Dedifferentiated amniotic fluid mesenchymal stem cell (primary cell): ENCODE results near the gene TICAM2.

Experiments
- DNase-seq: peaks from one replicate; pipeline ENCODE4 v3.0.0-alpha.2; 2016; ENCODE audit errors: extremely low spot score

Gene TICAM2

DNA sequence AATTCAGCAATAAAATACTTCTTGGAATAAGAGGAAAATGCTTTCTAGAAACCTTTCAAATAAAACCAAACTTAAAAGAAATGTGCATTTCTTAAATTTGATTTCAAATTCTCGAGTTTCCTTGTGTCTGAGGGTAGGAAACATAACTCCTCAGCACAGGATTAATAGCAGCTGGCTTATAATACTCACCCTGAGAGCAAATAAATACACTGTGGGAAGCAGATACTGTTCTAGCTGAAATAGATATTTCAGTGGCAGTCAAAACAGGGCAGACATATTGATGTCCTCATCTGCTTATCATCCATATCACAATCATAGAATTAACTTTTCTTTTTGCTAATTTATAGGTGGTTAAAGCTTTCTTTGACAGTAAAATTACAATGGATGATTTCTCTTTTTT is 33.6 kb downstream of the TICAM2 start:
- no peak for DNase-seq

DNA sequence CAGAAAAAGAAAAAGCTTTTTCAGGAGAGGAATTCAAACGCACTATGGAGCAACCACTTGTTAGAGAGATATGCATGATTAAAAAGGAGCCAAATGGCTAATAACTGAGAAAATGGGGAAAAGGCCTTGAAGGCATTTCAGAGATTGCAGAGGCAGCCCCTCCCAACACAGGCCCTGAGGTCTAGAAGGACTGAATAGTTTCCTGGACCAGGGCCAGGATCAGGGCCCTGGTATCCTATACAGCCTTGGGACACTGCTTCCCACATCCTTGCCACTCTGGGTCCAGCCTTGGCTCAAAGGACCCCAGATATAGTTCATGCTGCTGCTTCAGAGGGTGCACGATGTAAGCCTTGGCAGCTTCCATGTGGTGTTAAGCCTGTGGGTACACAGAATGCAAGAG is 37.0 kb downstream of the TICAM2 start:
- DNase-seq, result no peak

DNA sequence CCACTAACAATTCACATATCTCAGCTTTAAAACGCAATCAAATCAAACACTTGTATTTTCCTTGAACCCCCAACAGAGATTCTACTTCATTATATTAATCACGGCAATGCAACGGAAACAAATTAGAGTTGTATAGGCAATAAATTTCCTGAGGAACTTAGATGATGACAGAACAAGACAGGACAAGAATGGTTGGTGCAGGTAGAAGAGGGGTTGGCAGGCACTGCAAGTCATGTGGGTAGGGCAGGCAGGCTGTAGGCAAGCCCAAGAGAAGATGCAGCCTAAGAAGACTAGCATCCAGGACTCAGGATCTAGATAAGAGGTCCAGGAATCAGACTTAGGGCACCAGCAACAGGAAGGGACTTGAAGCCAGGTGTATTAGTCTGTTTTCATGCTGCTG is 41.1 kb downstream of the TICAM2 start:
- DNase-seq, result no peak

DNA sequence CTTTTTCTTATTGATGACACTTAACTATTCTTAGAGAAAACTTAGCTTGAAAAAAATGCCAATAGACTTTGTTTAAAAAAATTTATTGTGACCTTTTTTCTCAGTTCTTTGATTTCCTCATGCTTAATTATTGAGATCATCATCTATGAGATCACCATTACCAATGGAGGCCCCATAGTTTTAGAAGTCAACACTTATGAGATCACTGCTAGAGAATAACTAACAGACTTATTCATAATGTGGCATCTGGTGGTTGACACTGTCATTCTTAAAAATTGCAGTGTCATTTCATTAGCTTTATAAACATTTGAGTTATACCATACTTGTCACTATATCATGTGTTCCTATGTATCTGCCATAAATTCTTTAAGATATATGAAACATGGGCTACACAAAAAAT is 42.8 kb downstream of the TICAM2 start:
- peak; percentile 35 for DNase-seq

DNA sequence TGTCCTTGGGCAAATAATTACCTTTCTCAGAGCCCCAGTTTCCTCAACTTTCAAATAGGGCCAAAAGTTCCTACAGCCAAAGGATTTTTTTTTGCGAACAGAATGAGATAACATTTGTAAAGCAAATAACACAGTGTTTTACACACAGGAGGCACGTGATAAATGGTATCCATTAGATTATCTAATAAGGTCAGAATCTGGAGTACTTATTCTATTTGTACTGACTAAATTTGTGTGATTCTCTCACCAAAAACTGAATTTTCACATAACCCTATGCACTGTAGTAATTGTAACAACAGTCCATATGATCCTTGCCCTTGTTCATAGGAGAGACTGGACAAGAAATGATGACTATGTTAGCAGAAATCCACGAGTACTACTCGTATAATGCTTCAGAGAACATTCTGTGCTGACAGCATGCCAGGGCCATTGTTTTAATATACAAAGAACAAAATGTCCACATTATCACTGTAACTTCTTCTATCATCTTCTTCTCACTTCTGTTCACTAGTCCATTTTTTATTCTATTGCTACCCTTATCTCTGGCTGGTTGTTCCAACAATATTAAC is 43.8 kb downstream of the TICAM2 start:
- DNase-seq, result no peak

DNA sequence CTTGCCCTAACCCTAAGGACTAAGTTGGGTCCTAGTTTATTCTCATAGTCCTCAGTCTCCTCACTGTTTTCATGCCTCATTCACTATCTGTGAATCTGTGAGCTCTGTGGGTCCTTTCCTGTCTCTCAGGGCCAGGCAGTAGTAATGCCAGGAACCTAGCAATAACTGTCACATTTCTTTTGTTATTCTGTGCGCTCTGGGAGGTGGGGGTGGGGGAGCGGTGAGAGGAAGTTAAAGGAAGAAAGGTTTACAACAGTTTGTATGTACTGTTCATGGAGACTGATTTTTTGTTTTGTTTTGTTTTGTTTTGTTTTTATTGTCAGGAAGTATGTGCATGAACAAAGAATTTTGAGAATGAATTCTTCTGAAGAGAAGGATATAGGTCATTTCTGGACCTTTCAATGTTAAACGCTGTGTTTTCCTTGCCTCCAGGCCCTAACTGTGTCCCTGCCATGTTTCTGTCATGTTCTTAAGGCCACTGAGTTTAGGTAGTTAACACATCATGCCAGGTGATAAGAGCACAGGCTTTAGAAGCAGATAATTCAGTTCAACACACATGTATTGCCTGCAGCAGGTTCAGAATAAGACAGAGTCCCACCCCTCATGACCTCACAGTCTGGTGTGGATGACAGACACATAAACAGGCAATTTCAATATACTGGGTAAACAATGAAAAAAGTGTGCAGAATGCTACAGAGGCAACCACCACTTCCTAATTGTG is 44.5 kb downstream of the TICAM2 start:
- no peak for DNase-seq

DNA sequence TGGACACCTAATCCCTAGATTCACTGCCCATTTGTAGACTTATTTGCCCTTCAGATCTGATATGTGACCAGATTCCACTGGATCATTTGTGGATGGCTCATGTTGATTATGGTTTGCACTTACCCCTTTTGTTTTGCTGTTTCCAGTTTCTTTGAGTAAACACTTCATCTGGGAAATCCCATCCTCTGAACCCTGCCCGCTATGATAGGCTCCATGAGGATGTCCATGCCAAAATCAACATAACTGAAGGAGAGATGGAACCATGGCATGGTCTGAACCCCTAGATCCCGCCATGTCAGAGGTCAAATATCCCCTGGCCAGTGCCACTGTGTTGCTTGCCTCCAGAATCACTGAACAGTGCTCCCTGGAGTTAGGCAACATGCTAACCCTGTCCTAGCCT is 46.0 kb downstream of the TICAM2 start:
- no peak for DNase-seq

DNA sequence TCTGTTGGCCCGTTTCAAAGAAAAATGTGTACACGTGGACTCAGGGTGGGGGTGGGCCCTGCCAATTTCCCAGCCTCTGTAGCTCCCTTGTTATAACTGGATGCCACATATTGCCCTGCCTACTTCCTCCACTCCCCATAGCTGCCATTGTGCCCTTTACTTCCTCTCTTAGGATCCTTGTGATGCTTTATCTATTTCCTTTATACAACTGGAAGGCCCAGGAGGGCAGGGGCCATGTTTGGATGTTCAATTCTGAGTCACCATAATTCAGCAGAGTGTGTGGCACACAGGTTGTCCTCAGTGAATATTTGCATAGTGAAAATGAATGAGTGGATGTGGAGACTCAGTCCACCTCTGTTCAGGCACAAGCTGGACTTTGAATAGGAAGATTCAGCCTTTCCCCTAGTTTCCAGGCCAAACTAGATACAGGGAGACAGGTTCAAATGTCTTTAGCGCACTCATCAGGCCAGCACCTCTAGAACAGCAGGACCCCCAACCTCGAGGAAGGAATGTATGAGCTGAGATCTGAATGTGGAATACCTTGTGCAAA is 47.1 kb downstream of the TICAM2 start:
- DNase-seq, result no peak

DNA sequence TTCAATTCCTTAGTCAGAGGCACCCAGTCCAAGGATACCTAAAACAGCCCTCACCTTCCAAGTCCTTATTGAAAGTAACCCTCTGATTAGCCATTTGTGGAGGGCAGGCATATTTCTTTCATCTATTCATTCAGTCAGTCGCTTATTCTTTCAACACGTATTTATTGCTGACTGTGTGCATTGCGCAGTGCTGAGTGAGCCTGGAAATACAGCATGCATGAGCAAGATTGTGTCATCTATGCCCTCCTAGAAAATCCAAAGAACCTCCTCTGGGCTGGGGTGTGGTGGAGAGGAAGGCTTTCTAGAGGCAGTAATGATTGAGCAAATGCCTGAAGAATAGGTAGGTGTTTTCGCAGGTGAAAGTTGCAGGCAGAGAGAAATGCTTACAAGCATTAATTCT is 49.2 kb downstream of the TICAM2 start:
- DNase-seq, result no peak

DNA sequence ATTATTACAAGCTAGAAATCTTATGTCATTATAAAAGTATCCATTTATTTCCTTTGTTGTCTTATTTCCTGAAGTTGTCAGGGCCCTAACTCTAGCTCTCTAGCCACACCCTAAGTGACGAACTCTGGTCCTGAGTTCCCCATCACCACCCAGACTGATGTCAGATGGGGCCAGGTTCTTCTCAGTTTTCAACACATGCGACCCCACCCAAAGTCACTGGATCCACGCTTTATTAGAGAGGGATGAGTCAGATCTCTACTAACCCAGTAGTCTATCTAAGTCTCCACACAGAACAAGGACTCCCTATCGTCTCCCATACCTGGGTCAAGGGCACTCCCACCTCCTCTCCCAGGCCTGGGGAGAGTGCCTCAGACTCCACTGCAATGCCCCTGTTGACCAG is 50.9 kb downstream of the TICAM2 start:
- peak; percentile 27 for DNase-seq

DNA sequence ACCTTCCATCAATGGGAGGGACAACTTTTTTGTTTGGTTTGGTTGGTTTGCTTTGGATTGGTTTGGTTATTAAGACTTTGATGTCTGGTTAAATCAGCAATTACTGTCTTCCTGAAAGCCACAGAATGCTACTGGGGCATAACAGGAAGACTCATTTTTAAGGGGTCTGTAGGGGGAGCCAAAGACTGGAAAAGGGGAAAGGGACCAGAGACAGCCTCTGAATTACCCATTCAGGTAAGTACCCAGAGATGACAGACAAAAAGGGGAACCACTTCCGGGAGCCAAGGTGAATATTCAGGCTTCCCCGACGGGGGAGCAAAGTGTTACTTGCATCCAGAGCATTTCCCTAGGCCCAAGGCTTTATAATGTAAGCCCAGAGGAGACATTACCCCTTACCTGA is 53.1 kb downstream of the TICAM2 start:
- DNase-seq, result no peak

DNA sequence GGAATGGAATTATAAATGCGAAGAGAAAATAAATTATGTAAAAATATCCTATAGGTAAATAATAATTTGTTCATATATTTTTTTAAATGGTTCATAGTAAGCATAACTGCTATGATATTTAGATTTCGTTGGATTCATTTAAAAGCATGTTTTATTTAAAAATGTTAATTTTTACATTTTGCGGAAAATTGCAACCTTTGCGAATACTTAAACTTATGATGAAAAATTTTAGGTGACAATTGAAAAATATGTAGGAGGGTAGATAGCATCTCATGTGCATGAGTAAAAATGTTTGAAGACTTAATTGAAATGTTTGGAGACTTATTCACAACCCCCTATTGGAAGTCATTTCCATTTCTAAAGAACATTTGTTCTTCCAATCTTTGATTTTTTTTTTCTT is 53.6 kb downstream of the TICAM2 start:
- no peak for DNase-seq

DNA sequence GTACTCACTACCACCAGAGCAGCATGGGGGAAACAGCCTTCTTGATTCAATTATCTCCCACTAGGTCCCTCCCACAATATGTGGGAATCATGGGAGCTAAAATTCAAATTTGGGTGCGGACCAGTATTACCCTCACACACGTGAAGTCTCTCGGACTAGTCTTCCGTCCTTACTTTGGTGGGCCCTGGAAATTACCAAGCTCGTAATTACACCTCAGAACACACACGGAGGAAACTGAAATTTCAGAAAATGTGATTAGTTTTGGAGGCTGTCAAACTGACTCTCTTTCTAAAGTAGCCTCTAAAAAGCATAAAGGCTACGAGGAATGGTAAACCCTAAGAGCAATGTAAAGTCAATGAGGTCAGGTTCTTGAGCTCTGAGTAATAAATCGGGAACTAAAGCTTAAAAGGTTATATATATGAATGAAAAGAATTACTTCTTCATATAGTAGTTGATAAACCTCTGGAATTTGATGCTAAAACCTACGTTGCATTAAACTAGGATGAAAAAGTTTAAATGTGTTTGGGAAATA is 56.9 kb downstream of the TICAM2 start:
- DNase-seq, result no peak

DNA sequence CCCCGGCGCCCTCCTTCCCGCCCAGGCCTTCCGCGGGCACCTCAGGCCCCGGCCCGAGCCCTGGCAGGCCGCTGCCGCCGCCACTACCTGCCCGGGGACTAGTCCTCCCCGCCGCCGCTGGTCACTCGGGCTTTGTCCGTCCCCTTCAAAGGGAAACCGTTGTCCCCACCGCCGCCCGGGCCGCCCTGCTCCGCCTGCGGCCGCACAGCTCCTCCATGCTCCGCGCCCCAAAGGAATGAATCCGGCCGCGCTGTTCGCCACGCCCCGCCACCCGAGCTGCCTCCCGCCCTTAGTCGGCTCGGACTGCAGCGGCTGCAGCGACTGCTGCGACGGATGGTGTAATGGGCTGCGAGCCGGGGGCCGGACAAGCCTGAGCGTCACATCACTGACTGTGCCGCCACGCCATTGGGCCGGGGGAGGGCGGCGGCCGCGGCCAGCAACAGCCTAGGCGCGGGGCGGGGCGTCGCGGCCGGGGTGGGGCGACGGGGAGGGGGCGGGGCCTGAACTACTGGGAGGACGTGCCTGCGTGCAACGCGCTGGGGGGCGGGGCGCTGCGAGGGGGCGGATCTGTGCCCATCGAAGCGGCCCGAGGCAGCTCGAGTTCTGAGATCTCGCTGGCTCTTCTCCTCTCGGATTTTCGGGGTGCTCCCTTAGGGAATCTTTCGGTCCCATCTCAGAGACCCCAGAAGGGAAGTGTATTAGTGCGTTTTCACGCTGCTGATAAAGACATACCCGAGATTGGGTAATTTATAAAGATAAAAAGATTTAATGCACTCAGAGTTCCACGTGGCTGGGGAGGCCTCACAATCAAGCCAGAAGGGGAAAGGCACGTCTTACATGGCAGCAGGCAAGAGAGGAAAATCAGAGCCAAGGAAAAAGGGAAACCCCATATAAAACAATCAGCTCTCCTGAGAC is 57.6 kb downstream of the TICAM2 start, which contains the start of gene FEM1C:
Gene FEM1C (minus strand): TSS at position 340 of the 915 bp plus-strand sequence. CDS start 1,282 bp downstream, outside the sequence.
- peak; percentile 96 for DNase-seq

DNA sequence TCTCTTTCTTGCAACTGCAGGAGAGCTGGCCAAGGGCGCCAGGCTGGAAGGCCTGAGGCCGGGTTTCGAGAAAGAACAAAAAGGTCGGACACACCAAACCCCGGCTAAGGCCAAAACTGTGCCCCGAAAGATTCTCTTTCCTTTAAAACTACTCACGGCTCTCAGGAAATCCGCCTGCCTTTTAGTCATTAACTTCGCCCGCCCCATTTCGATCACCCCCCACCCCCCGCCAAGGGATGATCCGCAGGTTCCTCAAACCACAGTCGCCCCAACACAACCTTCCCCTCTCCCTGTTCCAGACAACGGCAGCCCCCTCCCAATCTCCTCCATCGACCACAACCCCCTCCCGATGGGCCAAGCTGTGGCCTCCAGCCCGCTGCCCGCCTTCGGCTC is 58.2 kb downstream of the TICAM2 start:
- no peak for DNase-seq

DNA sequence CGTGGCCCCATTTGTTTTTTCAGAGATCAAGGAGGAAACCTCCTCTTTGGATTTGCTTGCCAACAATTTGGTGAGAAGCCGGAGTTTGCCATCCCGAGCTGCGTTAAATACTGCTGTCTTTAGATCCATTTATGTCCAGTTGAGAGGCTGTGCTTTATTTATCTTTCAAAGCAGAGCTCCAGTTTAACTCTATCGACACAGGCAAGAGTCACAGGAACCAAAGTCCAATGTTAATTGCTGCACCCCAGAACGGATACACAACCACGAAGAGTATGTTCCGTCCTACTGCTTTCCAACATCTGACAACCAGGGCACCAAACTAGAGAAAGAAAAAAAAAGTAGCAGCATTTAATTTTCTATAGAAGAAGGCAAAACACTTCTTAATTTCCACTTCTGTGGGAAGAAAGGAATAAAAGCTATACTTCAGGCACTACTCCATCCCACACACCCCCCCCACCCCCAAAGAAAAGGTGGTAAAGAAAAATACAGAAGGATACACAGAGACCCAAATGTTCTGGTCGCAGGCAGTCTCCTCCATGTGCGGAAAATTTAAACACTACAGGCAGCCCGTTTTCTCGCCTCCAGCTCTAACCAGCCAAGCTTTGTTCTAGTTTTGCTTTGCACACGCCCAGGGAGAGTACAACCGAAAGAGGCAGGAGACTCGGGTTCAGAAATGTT is 58.8 kb downstream of the TICAM2 start:
- peak; percentile 56 for DNase-seq

DNA sequence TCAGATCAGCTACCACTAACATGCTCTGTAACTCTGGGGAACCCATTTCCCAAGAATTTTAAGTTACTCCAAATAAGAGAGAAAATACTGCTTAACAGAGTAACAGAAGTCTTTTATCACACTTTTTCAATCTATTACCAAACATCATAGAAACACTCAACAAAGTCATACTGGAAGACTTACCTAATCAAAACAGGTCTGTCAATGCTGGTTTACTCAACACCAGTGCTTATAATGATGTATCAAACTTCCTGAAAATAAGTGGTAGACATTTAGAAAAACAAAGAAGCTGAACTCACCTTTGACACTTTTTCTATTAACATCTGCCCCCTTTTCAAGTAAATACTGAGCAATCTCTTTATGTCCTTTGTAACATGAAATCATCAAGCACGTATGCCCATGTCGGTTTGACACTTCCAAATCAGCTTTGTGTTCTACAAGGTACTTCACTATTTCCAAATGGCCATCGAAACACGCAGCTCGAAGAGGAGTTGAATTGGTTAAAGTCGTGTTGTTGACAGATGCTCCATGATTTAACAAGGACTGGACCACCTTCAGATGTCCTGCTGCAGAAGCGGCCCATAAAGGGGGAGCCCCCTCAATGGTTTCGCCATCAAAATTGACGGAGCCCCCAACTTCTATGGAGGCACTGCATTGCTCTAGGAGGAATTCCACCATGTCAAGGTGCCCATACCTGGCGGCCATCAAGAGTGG is 59.5 kb downstream of the TICAM2 start:
- DNase-seq, result no peak

DNA sequence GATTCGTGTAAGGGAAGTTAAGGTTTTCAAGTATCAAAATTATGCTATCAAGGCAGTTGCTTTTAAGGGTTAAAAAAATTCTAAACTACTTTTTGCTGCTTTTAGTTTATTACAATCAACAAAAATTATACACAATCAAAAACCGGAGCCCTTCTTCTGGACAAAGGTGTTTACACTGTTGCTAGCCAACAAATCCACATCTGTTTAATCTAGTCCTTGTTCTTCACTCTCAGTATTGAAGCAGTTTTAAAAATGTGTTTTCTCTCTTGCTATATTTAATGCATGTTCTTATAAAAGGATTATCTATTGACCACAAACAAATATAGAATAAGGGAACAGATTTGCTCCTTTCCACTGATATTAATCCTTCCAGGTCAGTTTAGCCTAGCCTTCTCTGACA is 60.2 kb downstream of the TICAM2 start:
- DNase-seq, result no peak

DNA sequence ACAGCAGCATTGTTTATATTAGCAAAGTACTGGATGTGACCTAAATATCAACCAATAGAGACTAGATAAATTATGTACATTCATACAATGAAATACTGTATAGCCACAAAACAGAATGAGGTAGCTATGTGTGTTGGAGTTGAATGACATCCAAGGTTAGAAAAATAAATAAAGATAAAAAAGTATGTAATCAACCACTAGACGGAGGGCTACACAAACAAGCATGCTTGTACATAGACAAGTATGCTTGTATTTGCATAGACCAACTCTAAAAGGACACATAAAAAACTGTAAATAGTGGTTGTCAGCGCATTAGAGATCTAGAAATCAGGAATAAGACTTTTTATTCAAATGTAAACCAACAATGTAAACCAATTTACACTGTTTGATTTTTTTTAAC is 60.7 kb downstream of the TICAM2 start:
- DNase-seq, result no peak

DNA sequence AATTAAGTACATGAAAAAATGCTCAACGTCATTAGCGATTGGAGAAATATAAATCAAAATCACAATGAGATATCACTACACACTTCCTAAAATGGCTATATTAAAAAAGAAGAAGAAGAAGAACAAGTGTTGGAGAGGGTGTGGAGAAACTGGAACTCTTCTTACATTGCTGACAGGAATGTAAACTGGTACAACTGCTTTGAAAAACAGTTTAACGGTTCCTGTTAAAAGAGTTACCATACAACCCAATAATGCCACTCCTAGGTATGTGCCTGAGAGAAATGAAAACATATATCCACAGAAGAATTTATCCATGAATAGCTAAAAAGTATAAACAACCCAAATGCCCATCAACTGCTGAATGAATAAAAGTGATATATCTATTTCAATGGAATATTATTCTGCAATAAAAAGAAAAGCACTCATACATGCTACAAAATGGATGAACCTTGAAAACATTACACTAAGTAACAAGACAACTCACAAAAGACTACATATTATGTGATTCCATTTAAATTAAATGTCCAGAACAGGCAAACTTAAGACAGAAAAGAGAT is 66.7 kb downstream of the TICAM2 start:
- no peak for DNase-seq

DNA sequence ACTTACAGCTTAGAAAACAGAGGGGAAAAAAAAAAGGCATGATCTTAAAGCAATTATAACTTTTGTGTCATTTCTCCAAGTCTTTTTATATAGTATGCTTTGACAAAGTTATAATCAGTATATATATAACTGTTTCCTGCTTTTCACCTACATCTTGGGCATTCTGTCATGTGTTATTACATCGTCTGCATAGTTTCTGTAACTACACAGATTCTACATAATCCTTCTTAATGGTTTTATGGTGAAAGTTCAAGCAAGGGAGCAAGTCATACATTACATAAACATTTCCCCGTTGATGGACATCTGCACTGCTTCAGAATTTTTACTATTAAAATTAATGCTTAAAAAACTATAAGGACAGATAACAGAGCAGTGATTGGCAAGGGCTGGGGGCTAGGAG is 69.8 kb downstream of the TICAM2 start:
- DNase-seq, result peak; percentile 19
